PFSK-1 (cell line): ENCODE results near the gene OGA.

Experiments used
- FOXP2 ChIP-seq: optimal IDR thresholded peaks from 2 replicates; pipeline ENCODE3; 2011; ENCODE audit warnings: borderline replicate concordance, control low read depth, inconsistent platforms; ENCODE audit not compliant: insufficient read depth; ENCODE audit errors: extremely low read length, extremely low read depth
- POLR2AphosphoS5 ChIP-seq: IDR thresholded peaks from 2 replicates; pipeline ENCODE4 v1.6.1; 2012; ENCODE audit warnings: low read depth, mild to moderate bottlenecking, control low read depth, low read length, moderate library complexity
- SIN3A ChIP-seq: IDR thresholded peaks from 2 replicates; pipeline ENCODE4 v1.6.1; 2012; ENCODE audit warnings: mild to moderate bottlenecking, low read length, moderate library complexity, borderline replicate concordance; ENCODE audit not compliant: insufficient read depth

- TF ChIP-seq POLR2AphosphoS5 (peak; percentile 85), SIN3A (peak; percentile 95; the same call in 1 of the 2 replicates), FOXP2 (no peak)
Observed at GRCh38 chr10:101782811-101783735, 35.2 kb downstream of the OGA start, which contains the start of gene NPM3.
